Adrenal gland (tissue), 12 donors: ENCODE measurements around the gene AP2A1. TPM values are rescaled to one million over a fixed set of nuclear protein-coding genes. Genes with fewer than 3 reads are reported as not detected.

ENCODE experiments used
- DNase-seq, 7 donors: peaks; one replicate each; pipeline ENCODE4 v3.0.0-alpha.2; 2019 to 2020
- H3K27ac ChIP-seq, 5 donors: fragments of 200-600 bp; sonication (generic) in 4 of 5; 1 replicate in 3 of 5; 2 replicates in 2 of 5; pipeline versions ENCODE4 v1.5.1 to v1.8.0; 2016 to 2020; ENCODE audit warnings: mild to moderate bottlenecking in 1 of 5
- H3K27me3 ChIP-seq: fragments of 200-600 bp; 2 replicates; pipeline ENCODE4 v1.8.0; 2021
- H3K36me3 ChIP-seq, 2 donors: fragments of 200-600 bp; replicated peaks in 1 of 2; 1 replicate in 1 of 2; 2 replicates in 1 of 2; pipeline versions ENCODE4 v1.5.1 to v1.8.0; 2018 to 2022
- H3K4me1 ChIP-seq, 2 donors: fragments of 200-600 bp; replicated peaks in 1 of 2; 1 replicate in 1 of 2; 2 replicates in 1 of 2; pipeline versions ENCODE4 v1.5.1 to v1.8.0; 2018 to 2021
- H3K4me3 ChIP-seq, 4 donors: fragments of 200-600 bp; sonication (generic) in 3 of 4; one replicate each; pipeline ENCODE4 v1.5.1; 2016 to 2018
- H3K9me3 ChIP-seq, 3 donors: fragments of 200-600 bp; sonication (generic) in 1 of 3; replicated peaks in 1 of 3; 1 replicate in 2 of 3; 2 replicates in 1 of 3; pipeline versions ENCODE4 v1.5.1 to v1.8.0; 2016 to 2021
- POLR2A ChIP-seq, 2 donors: fragments of 450-650 bp; IDR thresholded peaks; one replicate each; pipeline ENCODE4 v1.6.1; 2017; ENCODE audit warnings: antibody characterized with exemption in 2 of 2, mild to moderate bottlenecking in 2 of 2, moderate library complexity in 1 of 2
- WGBS, 4 donors: extraction: QIAGEN DNeasy Blood & Tissue Kit in 2 of 4; methylation state at CpG; one replicate each; pipeline versions ENCODE4 v1.1.5 to v1.1.7; 2013 to 2017; 5-methylcytosine and 5-hydroxymethylcytosine counted together
- intact Hi-C, 2 donors: fragments of 100-400 bp; cut with DNase I; formaldehyde crosslinking; loops; one replicate each; pipeline versions ENCODE4 v1.14.1 to v1.15.0; 2022 to 2023
- polyA plus RNA-seq, 3 donors: library from polyadenylated mRNA; stranded (reverse); fragments of 200-250 nt in 2 of 3; fragments of 350-450 nt in 1 of 3; fragmentation: Illumina TruSeq in 1 of 3; extraction: RNeasy Lipid Tissue Mini Kit (QIAGEN cat#74804) in 1 of 3; gene quantifications; one replicate each; pipeline ENCODE4 v1.2.3, GENCODE V29; 2013 to 2014
- total RNA-seq, 9 donors: library from RNA; depleted of rRNA in 4 of 9; stranded (reverse); fragments of >200 nt in 4 of 9; fragments of 120-200 nt in 1 of 9; fragmentation: NEBNext Ultra II Directional in 1 of 9; extraction: Animal tissue kit (Norgen Biotek cat#: 25700) in 1 of 9; gene quantifications; one replicate each; pipeline versions ENCODE4 v1.1.0 to v1.2.4, GENCODE V29; 2013 to 2023
- TF ChIP-seq, protein P1 (sequence below), 6 experiments: fragments of 450-650 bp in 4 of 6; fragments of 200-600 bp in 2 of 6; sonication (generic) in 1 of 6; IDR thresholded peaks; 1 replicate in 5 of 6; 2 replicates in 1 of 6; pipeline versions ENCODE4 v1.5.1 to v1.8.0; 2016 to 2021; ENCODE audit warnings: antibody characterized with exemption in 6 of 6, mild to moderate bottlenecking in 2 of 6, moderate library complexity in 1 of 6
- donor health status: healthy with polysubstance abuse.
- donor health status: Bipolar disorder and iron deficiency.
- donor health status: DM: yes; HTN: yes; CAD: no.
- donor health status: DM: no; HTN: no; CAD: no.
- donor health status: DM: no; HTN: no; CAD: no.
- donor health status: DM: yes; HTN: yes; CAD: no.

The AP2A1 gene
- total and polyA plus RNA-seq, 12 donors: 59.8 to 455 (median 239) TPM

GRCh38 chr19:49854378-49855263, 87.8 kb downstream of the AP2A1 start:
- 79 to 91% (median 85%) methylated on average over 13 to 39 of the region's 39 CpGs for WGBS, 4 donors
- Histone ChIP-seq H3K36me3 (peaks cover 0 to 47% of the 10 kb centered on the region in 2 donors), H3K4me1 (peaks cover 25 to 59% of the 10 kb centered on the region in 2 donors), H3K4me3 (no peak overlapping the region), H3K27me3 (no peaks in the 10 kb centered on the region), H3K27ac (peak overlapping the region in 2 of 5 donors; percentile 94 to 99), H3K9me3 (no peaks in the 10 kb centered on the region)
- no peak for TF ChIP-seq POLR2A (IDR thresholded peaks at IDR 0.05)
- TF ChIP-seq, protein P1, sequence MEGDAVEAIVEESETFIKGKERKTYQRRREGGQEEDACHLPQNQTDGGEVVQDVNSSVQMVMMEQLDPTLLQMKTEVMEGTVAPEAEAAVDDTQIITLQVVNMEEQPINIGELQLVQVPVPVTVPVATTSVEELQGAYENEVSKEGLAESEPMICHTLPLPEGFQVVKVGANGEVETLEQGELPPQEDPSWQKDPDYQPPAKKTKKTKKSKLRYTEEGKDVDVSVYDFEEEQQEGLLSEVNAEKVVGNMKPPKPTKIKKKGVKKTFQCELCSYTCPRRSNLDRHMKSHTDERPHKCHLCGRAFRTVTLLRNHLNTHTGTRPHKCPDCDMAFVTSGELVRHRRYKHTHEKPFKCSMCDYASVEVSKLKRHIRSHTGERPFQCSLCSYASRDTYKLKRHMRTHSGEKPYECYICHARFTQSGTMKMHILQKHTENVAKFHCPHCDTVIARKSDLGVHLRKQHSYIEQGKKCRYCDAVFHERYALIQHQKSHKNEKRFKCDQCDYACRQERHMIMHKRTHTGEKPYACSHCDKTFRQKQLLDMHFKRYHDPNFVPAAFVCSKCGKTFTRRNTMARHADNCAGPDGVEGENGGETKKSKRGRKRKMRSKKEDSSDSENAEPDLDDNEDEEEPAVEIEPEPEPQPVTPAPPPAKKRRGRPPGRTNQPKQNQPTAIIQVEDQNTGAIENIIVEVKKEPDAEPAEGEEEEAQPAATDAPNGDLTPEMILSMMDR (IDR thresholded peaks at IDR 0.05): no peak
- intact Hi-C loops: no loop called here
- peak in 4 of 7 donors; percentile 39 to 68 (median 50) for DNase-seq

DNA sequence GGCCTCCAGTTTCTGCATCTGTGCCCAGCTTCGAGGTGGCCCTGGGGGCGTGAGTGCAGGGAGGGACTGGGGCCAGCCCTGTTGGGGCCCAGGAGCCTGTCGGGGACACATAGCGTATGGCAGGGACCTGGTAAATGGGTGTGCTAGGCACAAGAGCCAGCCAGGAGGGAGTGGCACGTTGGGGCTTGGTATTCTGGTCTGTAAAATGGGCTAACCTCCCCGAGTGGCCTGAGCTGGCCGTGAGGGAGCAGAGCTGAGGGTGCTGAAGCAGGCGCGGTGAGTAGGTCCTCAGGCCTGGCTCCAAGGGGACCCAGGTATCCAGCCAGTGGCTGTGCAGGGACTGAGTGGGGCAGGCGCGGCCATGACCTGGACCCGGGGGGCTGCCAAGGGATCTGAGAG, 88.5 kb downstream of the AP2A1 start:
- intact Hi-C loops: no loop called here
- H3K4me1 ChIP-seq: peaks cover 29 to 65% of the 10 kb centered on the region in 2 donors

GRCh38 chr19:49855676-49856573, 89.1 kb downstream of the AP2A1 start:
- no peak overlapping the region for H3K4me3 ChIP-seq
- WGBS, 4 donors: 66 to 83% (median 72%) methylated on average over 9 to 21 of the region's 21 CpGs
- DNase-seq: peak in 5 of 7 donors; percentile 38 to 58 (median 47)
- peaks cover 35 to 72% of the 10 kb centered on the region in 2 donors for H3K4me1 ChIP-seq
- no peaks in the 10 kb centered on the region for H3K27me3 ChIP-seq
- no peaks in the 10 kb centered on the region for H3K9me3 ChIP-seq
- peaks cover 0 to 58% of the 10 kb centered on the region in 2 donors for H3K36me3 ChIP-seq
- TF ChIP-seq POLR2A (IDR thresholded peaks at IDR 0.05): no peak
- TF ChIP-seq, protein P1 (IDR thresholded peaks at IDR 0.05): no peak
- H3K27ac ChIP-seq: peak overlapping the region in 3 of 5 donors; percentile 23 to 94 (median 49)
- intact Hi-C loops: no loop called here

More for the DNA sequence above, 88.5 kb downstream of the AP2A1 start:
- no peak for TF ChIP-seq POLR2A (IDR thresholded peaks at IDR 0.05)
- TF ChIP-seq, protein P1 (IDR thresholded peaks at IDR 0.05): no peak
- peaks cover 0 to 52% of the 10 kb centered on the region in 2 donors for H3K36me3 ChIP-seq
- DNase-seq: peak in 1 of 7 donors; percentile 32
- H3K27me3 ChIP-seq: no peaks in the 10 kb centered on the region
- H3K27ac ChIP-seq: peak overlapping the region in 3 of 5 donors; percentile 23 to 94 (median 42)
- no peaks in the 10 kb centered on the region for H3K9me3 ChIP-seq
- 82 to 87% (median 83%) methylated on average over 9 to 12 of the region's 12 CpGs for WGBS, 4 donors
- H3K4me3 ChIP-seq: no peak overlapping the region
